Measurements from ENCODE around the gene NRF1. TPM values are rescaled to one million over a fixed set of nuclear protein-coding genes. Genes with fewer than 3 reads are reported as not detected.
A peak's percentile ranks its signal among the peaks of the same experiment; 100 is the strongest.
"Not testable (repeated sequence)": the region's sequence is repeated elsewhere in the genome, so short reads cannot be mapped to it uniquely, and the experiment has no call there.

Gene NRF1
- total RNA-seq, 4 donors from 2014 or later, result 12.3 to 26.2 (median 19.7) TPM

- no peak overlapping the region for H3K4me3 ChIP-seq
- no peaks in the 10 kb centered on the region for H3K27me3 ChIP-seq
- no peak overlapping the region for H3K27ac ChIP-seq
- peak; percentile 31 to 71 (median 66) for TF ChIP-seq CTCF (IDR thresholded peaks at IDR 0.05)
- no peak for TF ChIP-seq EP300 (IDR thresholded peaks at IDR 0.05)
- peak; percentile 32 to 75 for DNase-seq (ENCODE audit: low spot score in 2 of 2)
- peaks cover 0 to 26% (median 0%) of the 10 kb centered on the region in 4 donors for H3K4me1 ChIP-seq
- no peaks in the 10 kb centered on the region for H3K9me3 ChIP-seq
- no peaks in the 10 kb centered on the region for H3K36me3 ChIP-seq
- 15 to 16% methylated on average over 6 of the region's 6 CpGs for WGBS, 2 donors
Measured at GRCh38 chr7:129635300-129636029, 23.9 kb downstream of the NRF1 start.

- not testable (repeated sequence) for H3K4me3 ChIP-seq; H3K27me3 ChIP-seq; H3K36me3 ChIP-seq; H3K27ac ChIP-seq; DNase-seq (ENCODE audit: low spot score in 2 of 2); H3K9me3 ChIP-seq
- H3K4me1 ChIP-seq, result peaks cover 0 to 22% (median 0%) of the 10 kb centered on the region in 4 donors
- 78 to 81% methylated on average over 5 of the region's 5 CpGs for WGBS, 2 donors
Measured at GRCh38 chr7:129636030-129636550, 24.6 kb downstream of the NRF1 start.

GRCh38 chr7:129636641-129637040 is 25.1 kb downstream of the NRF1 start:
- Histone ChIP-seq H3K4me3 (no peak overlapping the region), H3K36me3 (no peaks in the 10 kb centered on the region), H3K27me3 (no peaks in the 10 kb centered on the region), H3K9me3 (no peaks in the 10 kb centered on the region), H3K4me1 (peaks cover 0 to 22% (median 0%) of the 10 kb centered on the region in 4 donors), H3K27ac (no peak overlapping the region)
- no peak for DNase-seq (ENCODE audit: low spot score in 2 of 2)
- WGBS, 2 donors, result 90 to 93% methylated on average over 4 of the region's 4 CpGs
- TF ChIP-seq CTCF (IDR thresholded peaks at IDR 0.05) (no peak), EP300 (IDR thresholded peaks at IDR 0.05) (no peak), POLR2A (IDR thresholded peaks at IDR 0.05) (no peak)

GRCh38 chr7:129640400-129640799 is 28.9 kb downstream of the NRF1 start:
- H3K27me3 ChIP-seq, result no peaks in the 10 kb centered on the region
- peaks cover 0 to 41% (median 4%) of the 10 kb centered on the region in 4 donors for H3K4me1 ChIP-seq
- H3K4me3 ChIP-seq, result no peak overlapping the region
- no peak overlapping the region for H3K27ac ChIP-seq
- no peak for TF ChIP-seq POLR2A (IDR thresholded peaks at IDR 0.05)
- no peaks in the 10 kb centered on the region for H3K9me3 ChIP-seq
- no peaks in the 10 kb centered on the region for H3K36me3 ChIP-seq
- 76 to 88% methylated on average over 2 of the region's 2 CpGs for WGBS, 2 donors
- DNase-seq (ENCODE audit: low spot score in 2 of 2), result no peak

GRCh38 chr7:129642871-129643549 is 31.5 kb downstream of the NRF1 start:
- no peak overlapping the region for H3K27ac ChIP-seq
- no peak for DNase-seq (ENCODE audit: low spot score in 2 of 2)
- H3K4me3 ChIP-seq, result no peak overlapping the region
- no peaks in the 10 kb centered on the region for H3K27me3 ChIP-seq
- no peaks in the 10 kb centered on the region for H3K9me3 ChIP-seq
- peaks cover 0 to 4% (median 0%) of the 10 kb centered on the region in 3 donors for H3K36me3 ChIP-seq
- WGBS, 2 donors, result 47 to 55% methylated on average over 4 of the region's 4 CpGs
- TF ChIP-seq POLR2A (IDR thresholded peaks at IDR 0.05) (no peak), EP300 (IDR thresholded peaks at IDR 0.05) (no peak), CTCF (IDR thresholded peaks at IDR 0.05) (no peak)
- peaks cover 0 to 32% (median 4%) of the 10 kb centered on the region in 4 donors for H3K4me1 ChIP-seq

Data from tibial nerve (tissue), 4 donors.